Fibroblast of skin of abdomen (primary cell): ENCODE results near the gene OGDH.
A peak's percentile ranks its signal among the peaks of the same experiment; 100 is the strongest.

Source experiments
- DNase-seq: peaks from one replicate; pipeline ENCODE4 v3.0.0-alpha.2; 2013

OGDH gene

GRCh38 chr7:44738876-44739665, 132.6 kb downstream of the OGDH start:
- no peak for DNase-seq

GRCh38 chr7:44740055-44740454, 133.6 kb downstream of the OGDH start:
- DNase-seq = no peak

- DNase-seq = no peak
Measured at GRCh38 chr7:44743750-44744149, 137.3 kb downstream of the OGDH start.

DNA sequence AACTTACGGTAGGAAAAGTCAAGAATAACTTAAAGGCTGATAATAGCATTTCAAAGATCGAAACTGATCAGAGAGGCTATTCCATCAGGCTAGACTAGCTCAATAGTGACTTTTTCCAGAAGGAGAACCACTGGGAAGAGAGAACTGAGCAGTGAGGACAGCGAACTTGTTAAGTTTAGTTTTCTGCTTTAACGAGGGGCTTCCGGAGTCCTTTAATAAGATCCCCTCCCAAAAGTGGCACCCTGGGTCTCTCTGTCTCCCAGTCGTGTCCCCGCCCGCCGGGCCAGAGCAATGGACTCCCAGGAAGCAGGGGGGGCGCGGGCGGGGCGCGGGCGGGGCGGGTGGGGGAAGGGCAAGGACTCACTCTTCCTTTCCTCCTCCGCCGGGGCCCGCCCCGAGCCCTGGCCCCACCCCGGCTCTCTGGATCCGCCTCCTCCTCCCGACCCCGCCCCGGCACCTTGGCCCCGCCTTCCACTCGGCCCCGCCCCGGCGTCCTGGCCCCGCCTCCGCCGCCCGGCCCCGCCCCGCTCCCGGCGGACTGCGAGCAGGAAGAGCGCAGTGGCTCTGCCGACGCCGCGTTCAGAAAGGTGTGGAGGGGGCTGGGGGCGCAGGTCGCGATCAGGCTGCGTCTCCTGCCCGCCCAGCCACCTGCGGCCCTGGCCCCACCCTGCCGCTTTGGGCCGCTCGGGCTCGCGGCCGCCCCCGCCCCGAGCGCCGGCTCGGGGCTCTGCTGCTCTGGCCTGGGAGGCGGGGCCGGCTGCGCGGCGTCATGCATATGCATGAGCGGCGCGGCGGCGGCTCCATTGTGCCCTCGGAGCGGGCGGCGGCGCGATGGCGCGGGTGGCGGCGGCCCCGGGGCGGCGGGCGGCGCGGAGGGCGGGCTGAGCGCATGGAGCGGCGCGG, 141.9 kb downstream of the OGDH start, which contains the start of gene ZMIZ2:
ZMIZ2 (plus strand) TSS at position 803 of the 903 bp plus-strand sequence. CDS start 7,403 bp downstream, outside the sequence.
- peak; percentile 91 for DNase-seq

- DNase-seq = no peak
Measured at GRCh38 chr7:44748948-44749731, 142.7 kb downstream of the OGDH start.

DNA sequence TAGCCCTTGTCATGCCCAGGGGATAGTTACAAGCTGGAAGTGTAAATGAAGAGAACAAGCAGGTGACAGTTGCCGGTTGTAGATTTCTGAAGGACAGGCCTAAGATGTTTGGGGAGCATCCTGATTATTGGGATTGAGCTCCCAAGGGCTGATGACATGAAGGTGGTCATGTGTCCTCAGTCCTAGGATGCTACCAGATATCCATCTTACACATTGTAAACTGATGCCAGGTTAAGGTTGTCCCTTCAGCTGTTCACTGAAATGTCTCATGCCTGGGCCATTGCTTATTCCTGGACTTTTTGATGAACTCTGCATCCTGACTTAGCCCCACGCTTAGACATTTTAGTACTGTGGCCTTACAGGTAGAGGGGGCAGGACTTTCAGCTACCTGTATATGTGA, 143.6 kb downstream of the OGDH start:
- DNase-seq = no peak

DNA sequence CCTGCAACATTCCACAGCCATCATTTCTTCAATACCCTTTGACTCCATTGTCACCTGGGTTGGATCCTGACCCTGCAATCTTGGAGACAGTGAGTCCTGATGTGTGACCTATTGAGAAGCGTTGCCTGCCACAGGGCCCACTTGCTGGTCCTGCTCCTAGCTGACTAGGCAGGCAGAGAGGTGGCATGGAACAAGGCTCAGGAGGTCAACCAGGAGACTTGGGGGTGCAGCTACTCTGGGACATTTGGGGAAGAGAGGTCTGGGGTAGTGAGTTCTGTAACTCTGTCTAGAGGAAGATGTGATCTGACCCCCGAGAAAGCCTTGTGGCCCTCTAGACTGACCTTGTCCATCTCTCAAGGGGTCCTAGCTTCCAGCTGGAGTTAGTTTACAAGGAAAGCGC, 144.0 kb downstream of the OGDH start:
- no peak for DNase-seq

DNA sequence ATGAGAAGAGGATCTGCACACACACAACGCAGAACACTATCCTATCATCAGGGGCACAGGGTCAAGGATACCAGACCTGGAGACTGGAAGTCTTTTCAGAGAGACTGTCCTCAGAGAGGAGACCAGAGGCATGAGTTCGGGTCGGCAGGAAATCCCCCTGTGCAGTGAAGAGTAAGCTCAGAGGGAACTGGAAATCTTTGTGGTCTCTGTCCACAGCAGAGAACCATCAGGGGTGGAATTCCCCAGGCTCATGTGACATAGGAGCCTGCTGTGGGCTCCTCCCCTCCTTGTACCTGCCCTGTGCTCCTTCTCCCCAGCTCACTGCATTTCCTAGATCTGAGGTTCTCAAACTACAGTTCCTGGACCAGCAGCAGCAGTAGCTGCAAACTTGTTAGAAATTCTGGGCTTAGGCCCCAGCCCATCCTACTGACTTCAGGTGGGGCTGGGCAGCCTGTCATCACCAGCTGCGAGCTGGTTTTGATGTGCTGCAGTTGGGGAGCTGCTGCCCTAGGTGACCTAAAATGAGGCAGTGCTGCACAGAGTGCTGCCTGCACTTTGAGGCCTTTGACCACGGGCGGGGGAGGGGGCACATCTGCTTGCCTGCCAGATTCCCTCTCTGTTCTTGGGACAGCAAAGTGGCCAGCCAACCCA, 144.6 kb downstream of the OGDH start:
- DNase-seq = no peak

GRCh38 chr7:44752822-44753221, 146.4 kb downstream of the OGDH start:
- DNase-seq = no peak

DNA sequence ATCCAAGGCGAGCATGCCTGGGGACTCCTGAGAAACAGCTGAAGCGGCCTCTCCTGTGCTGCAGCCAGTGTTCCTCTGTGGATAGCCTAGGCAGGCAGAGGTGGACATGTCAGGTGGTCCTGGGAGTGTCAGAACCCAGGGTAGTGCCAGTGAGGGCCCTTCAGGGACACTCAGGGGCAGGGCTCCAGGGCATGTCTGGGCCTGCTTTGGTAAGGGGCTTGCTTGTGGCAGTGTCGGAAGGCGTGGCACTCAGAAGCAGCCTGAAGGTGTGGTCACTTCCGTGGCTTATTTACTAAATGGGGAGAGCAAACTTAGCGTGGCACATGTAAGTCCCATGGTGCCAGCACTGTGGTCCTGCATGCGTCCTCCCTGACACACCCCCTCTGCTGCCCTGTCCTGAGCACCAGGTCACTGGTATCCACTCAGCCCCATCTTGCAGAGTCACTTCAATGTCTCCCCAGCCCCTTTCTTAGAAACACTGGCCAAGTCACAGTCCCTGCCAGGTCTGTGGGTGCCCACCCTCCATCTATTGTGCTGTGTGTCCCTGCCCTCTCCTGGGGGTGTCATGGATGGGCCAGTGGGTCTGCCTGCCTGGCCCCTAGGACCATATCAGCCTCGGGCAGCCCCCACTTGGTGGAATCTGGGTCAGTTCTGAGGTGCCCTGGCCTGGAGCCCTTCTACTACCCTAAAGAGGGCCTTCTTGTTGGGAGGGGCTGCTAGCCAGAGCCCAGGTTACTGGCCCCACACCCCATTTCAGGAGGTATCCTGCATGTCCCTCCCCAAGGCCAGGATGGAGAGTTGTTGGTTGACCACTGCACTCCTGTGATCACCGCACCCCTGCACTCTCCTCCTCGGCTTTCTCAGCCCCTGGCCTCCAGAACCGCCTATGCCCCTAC, 148.6 kb downstream of the OGDH start:
- DNase-seq = no peak

DNA sequence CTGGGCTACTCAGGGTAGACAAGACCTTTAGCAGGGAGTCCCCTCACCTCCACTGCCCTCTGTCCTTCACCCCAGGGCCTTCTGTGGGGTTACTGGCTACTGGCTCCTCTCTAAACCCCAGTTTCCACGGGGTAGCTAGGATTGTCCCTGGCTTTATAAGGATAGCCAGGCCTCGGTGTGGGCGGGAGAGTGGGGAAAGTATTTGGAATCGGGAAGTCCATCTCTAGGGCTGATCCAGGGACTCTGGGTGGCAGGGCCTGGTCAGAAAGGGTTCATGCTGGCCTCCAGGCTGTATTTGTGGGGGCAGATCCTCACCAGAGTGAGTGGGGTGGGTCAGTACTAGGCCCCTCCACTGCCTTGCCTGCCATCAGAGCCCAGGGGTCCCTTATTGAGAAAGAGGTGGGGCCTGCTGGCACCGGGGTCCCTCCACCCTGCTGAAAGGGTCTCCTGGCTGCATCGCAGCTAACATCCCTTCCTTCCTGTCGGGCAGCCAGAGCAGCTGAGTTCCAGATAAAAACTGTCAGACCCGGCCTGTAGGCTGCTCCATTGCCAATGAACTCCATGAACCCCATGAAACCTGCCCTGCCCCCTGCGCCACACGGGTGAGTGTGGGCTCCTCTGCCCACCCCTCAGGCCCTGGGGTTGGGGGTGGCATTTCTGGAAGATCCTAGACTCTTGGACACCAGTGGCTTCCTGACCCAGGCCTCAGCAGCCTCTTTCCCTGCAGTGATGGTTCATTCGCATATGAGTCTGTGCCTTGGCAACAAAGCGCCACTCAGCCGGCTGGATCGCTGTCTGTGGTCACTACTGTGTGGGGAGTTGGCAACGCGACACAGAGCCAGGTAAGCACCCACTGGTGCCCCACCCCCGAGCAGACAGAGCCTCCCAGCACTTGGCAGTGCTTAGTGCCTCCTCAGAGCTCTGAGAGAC, 149.5 kb downstream of the OGDH start:
- DNase-seq = no peak

GRCh38 chr7:44756904-44757303, 150.5 kb downstream of the OGDH start:
- DNase-seq = no peak

DNA sequence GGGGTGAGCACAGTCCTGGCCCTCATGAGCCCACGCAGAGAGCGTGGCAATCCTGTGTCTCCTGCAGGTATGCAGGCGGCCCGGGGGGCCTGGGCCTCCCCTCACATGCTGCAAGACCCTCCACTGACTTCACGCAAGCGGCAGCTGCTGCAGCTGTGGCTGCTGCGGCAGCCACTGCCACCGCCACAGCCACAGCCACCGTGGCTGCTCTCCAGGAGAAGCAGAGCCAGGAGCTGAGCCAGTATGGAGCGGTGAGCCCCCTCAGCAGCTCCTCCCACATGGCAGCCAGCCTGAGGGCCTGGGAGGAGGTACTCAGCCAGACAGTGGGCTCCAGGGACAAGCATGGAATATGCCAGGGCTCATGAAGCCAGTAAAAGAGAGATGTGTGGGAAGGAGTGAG, 150.9 kb downstream of the OGDH start:
- peak; percentile 23 for DNase-seq

DNA sequence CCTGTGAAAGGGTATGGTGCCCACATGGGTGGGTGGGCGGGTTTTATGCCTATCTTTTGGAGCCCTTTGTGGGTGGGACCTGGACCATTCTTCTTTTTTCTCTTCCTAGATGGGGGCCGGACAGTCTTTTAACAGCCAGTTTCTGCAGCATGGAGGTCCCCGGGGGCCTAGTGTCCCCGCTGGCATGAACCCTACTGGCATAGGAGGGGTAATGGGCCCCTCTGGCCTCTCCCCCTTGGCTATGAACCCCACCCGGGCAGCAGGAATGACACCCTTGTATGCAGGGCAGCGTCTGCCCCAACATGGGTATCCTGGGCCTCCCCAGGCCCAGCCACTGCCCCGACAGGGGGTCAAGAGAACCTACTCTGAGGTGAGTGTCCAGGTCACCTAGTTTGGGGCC, 151.3 kb downstream of the OGDH start:
- DNase-seq = no peak
